Measurements from ENCODE around the gene MT1X. TPM values are rescaled to one million over a fixed set of nuclear protein-coding genes. Genes with fewer than 3 reads are reported as not detected.
"Not testable (repeated sequence)": the region's sequence is repeated elsewhere in the genome, so short reads cannot be mapped to it uniquely, and the experiment has no call there.

MT1X gene
- polyA plus RNA-seq, 1 experiment, result 60.2 TPM

- ChIA-PET CTCF (interaction anchor here (1.2 kb wide), 1 partner anchor 33 kb away, joined by 3 read pairs; no protein-coding TSS in a partner anchor), POLR2A (interaction anchor here (0.6 kb wide), 1 partner anchor 12 kb away, joined by 16 read pairs; no protein-coding TSS in a partner anchor)
- Histone ChIP-seq H3K4me3 (ENCODE audit: low read depth, low read length) (no peak within 1 kb of the TSS), H3K27me3 (ENCODE audit: control insufficient read depth, insufficient read depth, low read length) (peaks cover 68% of the 10 kb centered on the region), H3K36me3 (ENCODE audit: control insufficient read depth, insufficient read depth, low read length) (no peaks in the 10 kb centered on the region)
- DNase-seq (ENCODE audit: low read depth), result no peak
- no peak for TF ChIP-seq CTCF (IDR thresholded peaks at IDR 0.05; ENCODE audit: insufficient read depth, low read depth, low read length)
Measured at GRCh38 chr16:56669005-56669839, 13.0 kb upstream of the MT1X start, which contains the start of gene MT1H. MT1H (plus strand) TSS chr16:56669814; CDS start chr16:56669885, 71 bp downstream.

GRCh38 chr16:56669840-56670619, 12.2 kb upstream of the MT1X start:
- Histone ChIP-seq H3K4me3 (ENCODE audit: low read depth, low read length) (no peak overlapping the region), H3K36me3 (ENCODE audit: control insufficient read depth, insufficient read depth, low read length) (no peaks in the 10 kb centered on the region), H3K27me3 (ENCODE audit: control insufficient read depth, insufficient read depth, low read length) (peaks cover 61% of the 10 kb centered on the region)
- ChIA-PET POLR2A (no interaction called here), CTCF (interaction anchor here (1.2 kb wide), 1 partner anchor 32 kb away, joined by 4 read pairs; no protein-coding TSS in a partner anchor)
- DNase-seq (ENCODE audit: low read depth), result no peak
- no peak for TF ChIP-seq CTCF (IDR thresholded peaks at IDR 0.05; ENCODE audit: insufficient read depth, low read depth, low read length)

GRCh38 chr16:56670620-56670934, 11.7 kb upstream of the MT1X start:
- no peak for TF ChIP-seq CTCF (IDR thresholded peaks at IDR 0.05; ENCODE audit: insufficient read depth, low read depth, low read length)
- CTCF ChIA-PET, result interaction anchor here (1.2 kb wide), 1 partner anchor 31 kb away, joined by 4 read pairs; no protein-coding TSS in a partner anchor
- POLR2A ChIA-PET, result no interaction called here
- Histone ChIP-seq H3K36me3 (ENCODE audit: control insufficient read depth, insufficient read depth, low read length) (no peaks in the 10 kb centered on the region), H3K27me3 (ENCODE audit: control insufficient read depth, insufficient read depth, low read length) (peaks cover 60% of the 10 kb centered on the region), H3K4me3 (ENCODE audit: low read depth, low read length) (no peak overlapping the region)
- no peak for DNase-seq (ENCODE audit: low read depth)

GRCh38 chr16:56671691-56672090, 10.6 kb upstream of the MT1X start:
- CTCF ChIA-PET, result interaction anchor here (1.1 kb wide), 1 partner anchor 30 kb away, joined by 3 read pairs; no protein-coding TSS in a partner anchor
- DNase-seq (ENCODE audit: low read depth), result not testable (repeated sequence)

GRCh38 chr16:56672171-56672570, 10.1 kb upstream of the MT1X start:
- H3K36me3 ChIP-seq (ENCODE audit: control insufficient read depth, insufficient read depth, low read length); DNase-seq (ENCODE audit: low read depth); H3K4me3 ChIP-seq (ENCODE audit: low read depth, low read length); POLR2A ChIA-PET: not testable (repeated sequence)
- CTCF ChIA-PET, result interaction anchor here (0.6 to 2.6 kb wide), 4 partner anchors 12 to 121 kb away, joined by 3 to 12 read pairs (median 4); partner anchors contain the start of gene MT1X
- H3K27me3 ChIP-seq (ENCODE audit: control insufficient read depth, insufficient read depth, low read length), result peaks cover 51% of the 10 kb centered on the region

More at GRCh38 chr16:56671691-56672090, 10.6 kb upstream of the MT1X start:
- POLR2A ChIA-PET; H3K36me3 ChIP-seq (ENCODE audit: control insufficient read depth, insufficient read depth, low read length); H3K4me3 ChIP-seq (ENCODE audit: low read depth, low read length): not testable (repeated sequence)
- H3K27me3 ChIP-seq (ENCODE audit: control insufficient read depth, insufficient read depth, low read length), result peaks cover 54% of the 10 kb centered on the region

Measured in BJ (cell line).